G401.6 (cell line): ENCODE data around the gene C2orf15.
A peak's percentile ranks its signal among the peaks of the same experiment; 100 is the strongest.
"Not testable (repeated sequence)": the region's sequence is repeated elsewhere in the genome, so short reads cannot be mapped to it uniquely, and the experiment has no call there.

ENCODE experiments used
- FAIRE-seq: peaks from 2 replicates; lab custom pipeline; 2012; peaks lifted over from hg19 to GRCh38; lab: Jason Lieb, UNC

Gene C2orf15

GRCh38 chr2:99141110-99142108, at the start of gene C2orf15:
Gene C2orf15 (plus strand): TSS chr2:99141707. CDS start chr2:99150559, 8,852 bp downstream.
- FAIRE-seq = peak; percentile 92

- FAIRE-seq = no peak
Measured at GRCh38 chr2:99096728-99097127, 44.8 kb upstream of the C2orf15 start.

GRCh38 chr2:99101697-99102096, 39.8 kb upstream of the C2orf15 start:
- FAIRE-seq = peak; percentile 82

GRCh38 chr2:99104006-99104405, 37.5 kb upstream of the C2orf15 start:
- FAIRE-seq = no peak

GRCh38 chr2:99106913-99107312, 34.6 kb upstream of the C2orf15 start:
- FAIRE-seq = no peak

GRCh38 chr2:99111236-99111635, 30.3 kb upstream of the C2orf15 start:
- no peak for FAIRE-seq

- FAIRE-seq = peak; percentile 27
Measured at GRCh38 chr2:99111945-99112344, 29.6 kb upstream of the C2orf15 start.

- FAIRE-seq = no peak
Measured at GRCh38 chr2:99112617-99113016, 28.9 kb upstream of the C2orf15 start.

- FAIRE-seq = no peak
Measured at GRCh38 chr2:99127981-99128380, 13.5 kb upstream of the C2orf15 start.

- FAIRE-seq = not testable (repeated sequence)
Measured at GRCh38 chr2:99135044-99135556, 6.4 kb upstream of the C2orf15 start.

- no peak for FAIRE-seq
Measured at GRCh38 chr2:99139003-99139402, 2.5 kb upstream of the C2orf15 start.

- FAIRE-seq = no peak
Measured at GRCh38 chr2:99140056-99140859, 1.2 kb upstream of the C2orf15 start.

- FAIRE-seq = no peak
Measured at GRCh38 chr2:99140860-99141109, 722 bp upstream of the C2orf15 start.

GRCh38 chr2:99150706-99151105, 9.2 kb downstream of the C2orf15 start:
- no peak for FAIRE-seq

- FAIRE-seq = no peak
Measured at GRCh38 chr2:99152199-99152895, 10.8 kb downstream of the C2orf15 start.

GRCh38 chr2:99153921-99154604, 12.6 kb downstream of the C2orf15 start:
- no peak for FAIRE-seq

GRCh38 chr2:99154643-99155536, 13.4 kb downstream of the C2orf15 start, which contains the start of the genes LIPT1 and TSGA10:
Gene LIPT1 (plus strand): TSS chr2:99154967. CDS start chr2:99161958, 6,991 bp downstream.
Gene TSGA10 (minus strand): TSS chr2:99154942. CDS start chr2:99109439, 45,503 bp downstream.
- peak; percentile 8 for FAIRE-seq

GRCh38 chr2:99156891-99157290, 15.4 kb downstream of the C2orf15 start:
- FAIRE-seq = no peak

- no peak for FAIRE-seq
Measured at GRCh38 chr2:99158599-99158998, 17.1 kb downstream of the C2orf15 start.

- FAIRE-seq = no peak
Measured at GRCh38 chr2:99159594-99159993, 18.1 kb downstream of the C2orf15 start.

- FAIRE-seq = no peak
Measured at GRCh38 chr2:99166218-99166617, 24.7 kb downstream of the C2orf15 start.
